Measurements from ENCODE around the gene NTPCR. TPM values are rescaled to one million over a fixed set of nuclear protein-coding genes. Genes with fewer than 3 reads are reported as not detected.

Gene NTPCR
- total and polyA plus RNA-seq, 2 donors (not counting 3 experiments of a cell fraction or from before 2014, with no cell fraction given), result 13.2 to 35.3 TPM

- no peak for FAIRE-seq
These were observed 30.1 kb downstream of the NTPCR start for GRCh38 chr1:232980355-232980978.

More at GRCh38 chr1:232980355-232980978, 30.1 kb downstream of the NTPCR start:
- no TSS peak for BruUV-seq (replicated peaks)
- H4K20me1 ChIP-seq (replicated peaks; ENCODE audit: control insufficient read depth, extremely low read depth, insufficient read depth, low read length), result no peaks in the 10 kb centered on the region
- no peak overlapping the region for H3K27ac ChIP-seq (ENCODE audit: insufficient read depth, low read depth, low read length)
- no peaks in the 10 kb centered on the region for H3K79me2 ChIP-seq (ENCODE audit: control insufficient read depth, insufficient read depth, low read length)
- H3K4me1 ChIP-seq (ENCODE audit: control insufficient read depth, extremely low read depth, insufficient read depth, low read length), result no peaks in the 10 kb centered on the region
- H3K36me3 ChIP-seq (ENCODE audit: control insufficient read depth in 2 of 2, extremely low read depth in 1 of 2, insufficient read depth in 2 of 2, low read length in 2 of 2), result peaks cover 0 to 1% of the 10 kb centered on the region in 2 experiments
- no peaks in the 10 kb centered on the region for H3K27me3 ChIP-seq (ENCODE audit: control insufficient read depth in 2 of 2, insufficient read depth in 2 of 2, low read length in 2 of 2)
- dilution Hi-C loops (cut with MboI; ENCODE audit: extremely low pct_ligation_motif_present, low sequenced_read_pairs), result no loop called here
- no peak overlapping the region for H2AFZ ChIP-seq (ENCODE audit: low read depth, low read length)
- no peak overlapping the region for H3K4me3 ChIP-seq (replicated peaks in 1 of 3; ENCODE audit: insufficient read depth in 1 of 3, low read depth in 1 of 3, low read length in 3 of 3)
- intact Hi-C loops (cut with micrococcal nuclease), result no loop called here
- ChIA-PET CTCF (interaction anchor here (1.7 kb wide), 1 partner anchor 18 kb away, joined by 4 read pairs; no protein-coding TSS in a partner anchor), POLR2A (no interaction called here)
- no peak for TF ChIP-seq EZH2 (IDR thresholded peaks at IDR 0.05; ENCODE audit: borderline replicate concordance, low read depth, low read length, severe bottlenecking)
- TF ChIP-seq MAX (IDR thresholded peaks at IDR 0.05; ENCODE audit: insufficient read depth, insufficient read length), result no peak
- no peak for TF ChIP-seq JUN (IDR thresholded peaks at IDR 0.05; ENCODE audit: borderline replicate concordance, insufficient read depth, insufficient read length, low read depth)
- TF ChIP-seq POLR2AphosphoS5 (IDR thresholded peaks at IDR 0.05; ENCODE audit: insufficient read depth, low read depth, low read length), result no peak
- no peak for TF ChIP-seq MYC (IDR thresholded peaks at IDR 0.05; ENCODE audit: low read depth, low read length)
- TF ChIP-seq FOS (IDR thresholded peaks at IDR 0.05; ENCODE audit: borderline replicate concordance, insufficient read depth, low read length), result no peak
- TF ChIP-seq GATA2 (IDR thresholded peaks at IDR 0.05; ENCODE audit: insufficient read depth, insufficient read length, low read depth, low read length), result no peak
- TF ChIP-seq POLR2A (IDR thresholded peaks at IDR 0.05; ENCODE audit: low read depth, low read length), result no peak
- TF ChIP-seq CTCF (IDR thresholded peaks at IDR 0.05; ENCODE audit: extremely low read depth in 1 of 2, insufficient read depth in 1 of 2, low read depth in 1 of 2, low read length in 2 of 2), result no peak
- no peaks in the 10 kb centered on the region for H3K9me3 ChIP-seq (replicated peaks; ENCODE audit: control insufficient read depth, insufficient read depth, low read length)
- H3K9ac ChIP-seq (replicated peaks; ENCODE audit: extremely low read depth, insufficient read depth, low read length), result no peak overlapping the region
- no peak overlapping the region for H3K4me2 ChIP-seq (ENCODE audit: insufficient read depth, low read length)
- no peak for DNase-seq (ENCODE audit: low read depth, low spot score)
- no peaks in the 10 kb centered on the region for H3K9me1 ChIP-seq (replicated peaks; ENCODE audit: control insufficient read depth, extremely low read depth, insufficient read depth, low read length)
